GM18909 (cell line): ENCODE data around the gene CFAP65.

Experiments used
- ATAC-seq: cut with Tn5 transposase; IDR thresholded peaks from one replicate; pipeline ENCODE4 v1.9.1; 2021; ENCODE audit warnings: mild to moderate bottlenecking; ENCODE audit not compliant: unreplicated experiment, poor library complexity

The CFAP65 gene

GRCh38 chr2:219041252-219041651, at the start of gene CFAP65:
Gene CFAP65 (minus strand): TSS chr2:219041516. CDS start chr2:219039048, 2,468 bp downstream.
- no peak for ATAC-seq

- ATAC-seq: no peak
These were observed 49.4 kb upstream of the CFAP65 start for GRCh38 chr2:219090436-219091299.

GRCh38 chr2:219089330-219089729, 48.0 kb upstream of the CFAP65 start:
- no peak for ATAC-seq

GRCh38 chr2:219087848-219088247, 46.5 kb upstream of the CFAP65 start:
- no peak for ATAC-seq

GRCh38 chr2:219087361-219087760, 46.0 kb upstream of the CFAP65 start:
- no peak for ATAC-seq

GRCh38 chr2:219086196-219086595, 44.9 kb upstream of the CFAP65 start:
- no peak for ATAC-seq

- no peak for ATAC-seq
These were observed 43.5 kb upstream of the CFAP65 start for GRCh38 chr2:219084791-219085190.

GRCh38 chr2:219082332-219082958, 41.1 kb upstream of the CFAP65 start:
- no peak for ATAC-seq

GRCh38 chr2:219081701-219082331, 40.5 kb upstream of the CFAP65 start:
- no peak for ATAC-seq

GRCh38 chr2:219081096-219081495, 39.8 kb upstream of the CFAP65 start:
- ATAC-seq: no peak

GRCh38 chr2:219079417-219079816, 38.1 kb upstream of the CFAP65 start:
- no peak for ATAC-seq

- no peak for ATAC-seq
These were observed 37.6 kb upstream of the CFAP65 start for GRCh38 chr2:219078951-219079350.

- ATAC-seq: no peak
These were observed 36.8 kb upstream of the CFAP65 start for GRCh38 chr2:219078126-219078525.

GRCh38 chr2:219076253-219076652, 34.9 kb upstream of the CFAP65 start:
- ATAC-seq: no peak

- no peak for ATAC-seq
These were observed 32.3 kb upstream of the CFAP65 start for GRCh38 chr2:219073413-219074129.

- no peak for ATAC-seq
These were observed 31.5 kb upstream of the CFAP65 start for GRCh38 chr2:219072741-219073250.

GRCh38 chr2:219071131-219071816, 30.0 kb upstream of the CFAP65 start:
- ATAC-seq: no peak

GRCh38 chr2:219065484-219065883, 24.2 kb upstream of the CFAP65 start:
- no peak for ATAC-seq

- no peak for ATAC-seq
These were observed 20.8 kb upstream of the CFAP65 start for GRCh38 chr2:219062081-219062480.
